Caco-2 (cell line): Measurements from ENCODE around the gene SIK1. TPM values are rescaled to one million over a fixed set of nuclear protein-coding genes. Genes with fewer than 3 reads are reported as not detected.
"Not testable (repeated sequence)": the region's sequence is repeated elsewhere in the genome, so short reads cannot be mapped to it uniquely, and the experiment has no call there.

Experiments
- BruUV-seq: library from RNA; stranded (reverse); fragments of 400-500 nt; replicated peaks from 2 replicates; lab custom pipeline; 2021; lab: Mats Ljungman, UMichigan
- CTCF ChIA-PET: fragments of 300-600 bp; sonication (Branson Sonifier 250); formaldehyde crosslinking; loops from one replicate; lab custom pipeline; 2022; ENCODE audit warnings: antibody characterized with exemption; lab: Charles Lee
- POLR2A ChIA-PET: fragments of 300-600 bp; sonication (Branson Sonifier 250); formaldehyde crosslinking; loops from one replicate; lab custom pipeline; 2022; ENCODE audit warnings: antibody characterized with exemption; lab: Charles Lee
- DNase-seq, 2 experiments: peaks; one replicate each; pipeline versions ENCODE4 v3.0.0 to v3.0.0-alpha.2; 2020 to 2022
- H3K27me3 ChIP-seq: replicated peaks from 2 replicates; pipeline ENCODE4 v1.6.0; 2011; ENCODE audit warnings: low read length; ENCODE audit not compliant: control insufficient read depth, insufficient read depth
- H3K36me3 ChIP-seq: 2 replicates; pipeline ENCODE4 v1.5.1; 2011; ENCODE audit warnings: low read length; ENCODE audit not compliant: control insufficient read depth, insufficient read depth
- H3K4me1 ChIP-seq: fragments of 250-450 bp; sonication (Bioruptor Pico); 2 replicates; pipeline ENCODE4 v1.5.1; 2020; ENCODE audit warnings: mild to moderate bottlenecking
- H3K4me3 ChIP-seq: 2 replicates; pipeline ENCODE4 v1.5.1; 2011; ENCODE audit warnings: low read depth, mild to moderate bottlenecking, control low read depth, low read length
- H3K9me3 ChIP-seq: fragments of 250-450 bp; sonication (Bioruptor Pico); 2 replicates; pipeline ENCODE4 v1.5.1; 2020; ENCODE audit warnings: mild to moderate bottlenecking, moderate library complexity
- H3K27ac Mint-ChIP-seq: one replicate; pipeline ENCODE4 v1.8.0; 2022; ENCODE audit warnings: mixed read lengths; ENCODE audit not compliant: unreplicated experiment
- H3K27me3 Mint-ChIP-seq: one replicate; pipeline ENCODE4 v1.8.0; 2022; ENCODE audit warnings: mixed read lengths; ENCODE audit not compliant: insufficient read depth, unreplicated experiment
- H3K36me3 Mint-ChIP-seq: one replicate; pipeline ENCODE4 v1.8.0; 2022; ENCODE audit warnings: mild to moderate bottlenecking, mixed read lengths; ENCODE audit not compliant: insufficient read depth, unreplicated experiment
- H3K4me1 Mint-ChIP-seq: one replicate; pipeline ENCODE4 v1.8.0; 2022; ENCODE audit warnings: low read depth, mixed read lengths; ENCODE audit not compliant: unreplicated experiment
- H3K4me3 Mint-ChIP-seq: one replicate; pipeline ENCODE4 v1.8.0; 2022; ENCODE audit warnings: mild to moderate bottlenecking, moderate library complexity, mixed read lengths; ENCODE audit not compliant: unreplicated experiment
- H3K9me3 Mint-ChIP-seq: one replicate; pipeline ENCODE4 v1.8.0; 2022; ENCODE audit warnings: mixed read lengths; ENCODE audit not compliant: unreplicated experiment
- intact Hi-C: fragments of 100-400 bp; cut with micrococcal nuclease; formaldehyde crosslinking; loops from one replicate; pipeline ENCODE4 v1.10.0; 2022; ENCODE audit not compliant: unreplicated experiment
- total RNA-seq: library from RNA; stranded (reverse); gene quantifications from 2 replicates; pipeline ENCODE4 v1.2.3, GENCODE V29; 2022

The SIK1 gene
- total RNA-seq, 1 experiment from 2014 or later, result 69.4 TPM

DNA sequence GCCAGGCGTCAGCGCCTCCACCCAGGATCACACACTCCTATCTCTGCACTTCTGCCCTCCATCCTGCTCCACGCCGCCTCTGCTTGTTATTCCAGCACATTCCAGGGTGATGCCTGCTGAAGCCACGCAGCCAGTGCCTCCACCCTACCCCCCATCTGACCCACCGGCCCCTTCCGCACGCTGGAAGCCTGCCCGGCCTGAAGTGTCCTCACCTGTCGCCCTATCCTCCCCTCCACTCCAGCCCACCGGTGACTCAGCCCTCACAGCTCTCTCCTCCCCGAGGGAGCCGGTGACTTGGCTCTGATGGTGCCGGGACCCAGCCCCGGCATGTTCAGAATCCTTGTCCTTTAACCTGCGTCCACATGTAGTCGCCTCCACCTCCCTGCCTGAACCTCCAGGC, 24.9 kb upstream of the SIK1 start:
- H3K27ac Mint-ChIP-seq, H3K36me3 ChIP-seq, H3K36me3 Mint-ChIP-seq, H3K9me3 ChIP-seq, intact Hi-C loops, H3K4me1 Mint-ChIP-seq, H3K4me1 ChIP-seq, H3K9me3 Mint-ChIP-seq, CTCF ChIA-PET, H3K4me3 Mint-ChIP-seq, BruUV-seq, H3K4me3 ChIP-seq, DNase-seq, POLR2A ChIA-PET, H3K27me3 Mint-ChIP-seq, H3K27me3 ChIP-seq: not testable (repeated sequence)

DNA sequence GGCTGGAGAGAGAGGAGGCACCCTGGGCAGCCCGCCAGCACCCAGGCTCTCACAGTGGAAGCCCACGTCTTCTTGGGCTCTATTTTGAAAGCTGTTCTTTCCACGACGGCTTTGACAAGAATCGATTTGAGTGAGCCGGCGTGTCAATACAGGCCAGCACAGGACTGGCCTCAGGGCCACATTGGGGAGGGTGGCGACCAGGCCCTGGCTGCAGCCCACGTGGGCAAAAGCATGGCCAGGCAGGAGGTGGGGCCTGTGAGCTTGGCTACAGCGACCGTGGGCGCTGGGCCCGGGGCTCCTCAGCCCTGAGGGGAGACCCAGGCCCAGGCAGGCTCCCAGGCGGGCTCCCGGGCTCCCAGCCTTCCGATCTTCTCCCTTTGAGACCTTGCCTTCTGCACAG, 23.4 kb upstream of the SIK1 start:
- not testable (repeated sequence) for H3K4me3 ChIP-seq, BruUV-seq, H3K4me1 Mint-ChIP-seq

DNA sequence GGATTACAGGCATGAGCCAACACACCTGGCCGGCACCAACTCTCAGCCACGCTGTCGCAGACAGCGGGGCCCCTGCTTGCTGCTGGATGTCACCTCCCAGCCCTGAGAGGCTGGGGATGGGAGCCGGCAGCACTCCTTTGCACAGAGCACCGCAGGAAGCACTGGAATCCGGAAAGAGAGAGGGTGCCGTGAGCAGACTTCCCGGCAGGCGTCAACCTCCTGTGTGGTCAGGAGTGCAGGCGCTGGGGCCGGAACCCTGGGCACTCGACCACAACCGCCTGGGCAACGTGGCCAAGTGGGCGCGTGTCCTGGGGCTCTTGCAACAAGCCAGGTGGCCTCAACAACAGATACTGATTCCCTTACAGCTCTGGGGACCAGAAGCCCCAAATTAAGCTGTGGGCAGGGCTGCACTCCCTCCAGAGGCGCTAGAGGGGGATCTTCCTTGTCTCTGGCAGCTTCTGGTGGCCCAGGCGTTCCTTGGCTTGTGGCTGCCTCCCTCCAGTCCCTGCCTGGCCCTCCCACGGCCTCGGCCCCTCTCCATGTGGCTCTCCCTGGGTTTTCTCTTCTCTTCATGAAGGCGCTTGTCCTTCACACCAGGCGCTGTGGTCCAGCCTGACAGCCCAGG, 20.5 kb upstream of the SIK1 start:
- H3K9me3 Mint-ChIP-seq, BruUV-seq, H3K9me3 ChIP-seq, H3K4me3 Mint-ChIP-seq, POLR2A ChIA-PET, H3K27ac Mint-ChIP-seq, H3K4me1 ChIP-seq, H3K36me3 ChIP-seq, DNase-seq, H3K4me3 ChIP-seq, CTCF ChIA-PET, H3K27me3 Mint-ChIP-seq, H3K36me3 Mint-ChIP-seq, intact Hi-C loops, H3K4me1 Mint-ChIP-seq, H3K27me3 ChIP-seq: not testable (repeated sequence)

More for the DNA sequence above, 23.4 kb upstream of the SIK1 start:
- H3K4me3 Mint-ChIP-seq, H3K36me3 ChIP-seq, H3K9me3 Mint-ChIP-seq, POLR2A ChIA-PET, H3K4me1 ChIP-seq, intact Hi-C loops, H3K27ac Mint-ChIP-seq, DNase-seq, CTCF ChIA-PET, H3K36me3 Mint-ChIP-seq, H3K27me3 Mint-ChIP-seq, H3K27me3 ChIP-seq, H3K9me3 ChIP-seq: not testable (repeated sequence)

DNA sequence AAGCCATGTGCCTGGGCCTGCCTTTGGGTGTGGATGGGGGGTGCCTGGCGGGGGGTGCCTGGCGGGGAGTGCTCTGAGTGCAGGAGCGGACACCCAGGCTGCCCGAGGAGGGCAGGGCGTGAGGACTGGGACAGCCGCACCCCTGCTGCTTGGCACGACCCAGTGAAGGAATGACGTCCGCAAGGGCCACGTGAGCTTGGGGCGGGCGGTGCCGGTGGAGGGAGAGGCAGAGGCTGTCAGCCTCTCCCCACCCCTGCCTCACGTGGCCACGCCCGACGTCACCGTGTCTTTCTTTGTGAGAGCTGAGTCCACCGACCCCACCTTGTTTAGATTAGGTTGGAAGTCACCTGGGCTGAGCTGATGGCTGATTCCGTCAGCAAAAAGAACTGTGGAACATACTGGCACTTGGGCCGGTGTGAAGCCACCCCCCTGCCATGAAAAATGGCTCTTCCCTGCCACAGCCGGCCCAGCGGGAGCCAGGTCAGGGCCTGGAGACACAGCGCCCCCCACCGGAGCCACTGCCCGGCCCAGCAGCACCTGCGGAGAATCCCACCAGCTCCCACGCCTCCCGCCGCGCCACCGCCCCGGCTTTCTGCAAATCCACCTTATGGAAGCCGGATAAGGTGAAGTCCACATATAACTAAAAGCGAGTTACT, 19.5 kb upstream of the SIK1 start:
- H3K4me3 ChIP-seq, BruUV-seq, H3K4me3 Mint-ChIP-seq, H3K36me3 ChIP-seq, intact Hi-C loops, H3K9me3 ChIP-seq, H3K27me3 ChIP-seq, H3K9me3 Mint-ChIP-seq, CTCF ChIA-PET, H3K27me3 Mint-ChIP-seq, H3K36me3 Mint-ChIP-seq, H3K4me1 Mint-ChIP-seq, H3K4me1 ChIP-seq, H3K27ac Mint-ChIP-seq, DNase-seq, POLR2A ChIA-PET: not testable (repeated sequence)

DNA sequence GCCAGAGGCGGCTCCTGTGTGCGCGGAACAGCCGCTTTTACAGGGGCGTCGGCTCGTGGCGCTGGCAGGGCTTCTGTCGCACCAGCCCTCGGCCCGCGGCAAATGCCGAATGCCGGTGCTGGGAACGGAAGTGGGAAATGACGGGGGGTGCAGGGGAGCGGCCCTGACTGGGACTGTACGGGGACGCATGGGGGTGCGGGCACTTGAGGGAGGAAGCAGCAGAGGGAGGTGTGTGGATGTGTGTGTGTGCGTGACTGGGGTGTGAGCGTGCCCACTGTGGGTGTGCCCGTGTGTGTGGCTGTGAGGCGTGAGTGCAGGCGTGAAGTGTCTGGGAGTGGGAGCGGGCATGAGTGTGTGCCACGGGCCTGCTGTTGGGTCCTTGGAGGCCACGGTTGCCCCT, 17.6 kb upstream of the SIK1 start:
- BruUV-seq, intact Hi-C loops, H3K36me3 Mint-ChIP-seq, CTCF ChIA-PET, H3K27me3 Mint-ChIP-seq, POLR2A ChIA-PET, H3K9me3 ChIP-seq, H3K36me3 ChIP-seq, H3K4me3 ChIP-seq, H3K4me3 Mint-ChIP-seq, H3K27ac Mint-ChIP-seq, H3K4me1 ChIP-seq, DNase-seq, H3K27me3 ChIP-seq, H3K9me3 Mint-ChIP-seq: not testable (repeated sequence)
- H3K4me1 Mint-ChIP-seq, result peaks cover 10% of the 10 kb centered on the region

DNA sequence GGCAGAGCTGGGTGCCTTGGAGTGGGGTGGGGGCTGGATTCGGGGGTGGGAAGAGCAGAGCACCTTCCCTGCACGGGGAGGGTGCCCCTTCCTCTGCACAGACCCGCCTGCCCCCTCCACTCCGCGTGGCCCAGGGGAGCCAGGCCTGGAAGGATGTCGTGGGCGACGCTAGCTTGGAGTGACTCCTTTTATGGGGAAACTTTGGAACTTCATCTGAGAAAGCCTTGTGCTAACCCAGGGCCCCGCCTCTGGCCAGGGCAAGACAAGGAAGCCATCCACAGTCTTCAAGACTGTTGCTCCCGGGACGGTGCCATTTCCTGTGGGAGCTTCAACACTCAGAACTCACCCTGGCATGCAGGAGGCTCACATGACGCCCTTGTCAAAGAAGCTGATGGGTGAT, 15.6 kb upstream of the SIK1 start:
- H3K27me3 ChIP-seq, H3K36me3 ChIP-seq, H3K4me3 Mint-ChIP-seq, H3K4me1 ChIP-seq, H3K9me3 ChIP-seq, intact Hi-C loops, H3K36me3 Mint-ChIP-seq, BruUV-seq, DNase-seq, H3K27me3 Mint-ChIP-seq, POLR2A ChIA-PET, CTCF ChIA-PET, H3K27ac Mint-ChIP-seq, H3K9me3 Mint-ChIP-seq, H3K4me3 ChIP-seq: not testable (repeated sequence)
- H3K4me1 Mint-ChIP-seq, result peaks cover 11% of the 10 kb centered on the region
